ENCODE data around the gene IP6K3. TPM values are rescaled to one million over a fixed set of nuclear protein-coding genes. Genes with fewer than 3 reads are reported as not detected.

IP6K3 gene
- total RNA-seq, 5 donors from 2014 or later (not counting 1 experiment from before 2014, with no cell fraction given): not detected

GRCh38 chr6:33757113-33757512 lies 10.4 kb upstream of the IP6K3 start:
- Mint-ChIP-seq H3K9me3 (no peaks in the 10 kb centered on the region), H3K27me3 (peaks cover 0 to under 1% of the 10 kb centered on the region in 2 donors), H3K4me3 (no peak overlapping the region), H3K36me3 (no peaks in the 10 kb centered on the region), H3K27ac (no peak overlapping the region), H3K4me1 (peaks cover 0 to 6% (median 3%) of the 10 kb centered on the region in 3 donors)
- no peak overlapping the region for H3K27ac ChIP-seq (ENCODE audit: low read length)
- ATAC-seq (replicated peaks in 1 of 4): no peak
- no peaks in the 10 kb centered on the region for H3K36me3 ChIP-seq (ENCODE audit: control insufficient read depth in 2 of 2, extremely low read depth in 1 of 2, insufficient read depth in 1 of 2, low read length in 1 of 2)
- DNase-seq: no peak
- H3K9me3 ChIP-seq: no peaks in the 10 kb centered on the region
- peaks cover 0 to 4% of the 10 kb centered on the region in 2 experiments for H3K4me1 ChIP-seq (ENCODE audit: control insufficient read depth in 1 of 2, extremely low read depth in 1 of 2, insufficient read depth in 2 of 2, low read length in 2 of 2)
- no peak overlapping the region for H3K4me3 ChIP-seq (ENCODE audit: control insufficient read depth in 1 of 2, extremely low read depth in 1 of 2, low read length in 1 of 2)
- ChIA-PET POLR2A (no interaction called here), CTCF (no interaction called here)
- WGBS (ENCODE audit: insufficient coverage): no CpG with 5 or more reads among the region's 3 CpGs
- H3K27me3 ChIP-seq (replicated peaks in 1 of 2; ENCODE audit: control insufficient read depth in 2 of 2, extremely low read depth in 1 of 2, insufficient read depth in 2 of 2, low read length in 1 of 2): peaks cover 0 to 20% of the 10 kb centered on the region in 2 experiments

- Histone ChIP-seq H3K4me1 (ENCODE audit: control insufficient read depth in 1 of 2, extremely low read depth in 1 of 2, insufficient read depth in 2 of 2, low read length in 2 of 2) (peaks cover 0 to 4% of the 10 kb centered on the region in 2 experiments), H3K9me3 (no peaks in the 10 kb centered on the region), H3K27ac (ENCODE audit: low read length) (no peak overlapping the region), H3K4me3 (ENCODE audit: control insufficient read depth in 1 of 2, extremely low read depth in 1 of 2, low read length in 1 of 2) (no peak overlapping the region), H3K36me3 (ENCODE audit: control insufficient read depth in 2 of 2, extremely low read depth in 1 of 2, insufficient read depth in 1 of 2, low read length in 1 of 2) (no peaks in the 10 kb centered on the region), H3K27me3 (replicated peaks in 1 of 2; ENCODE audit: control insufficient read depth in 2 of 2, extremely low read depth in 1 of 2, insufficient read depth in 2 of 2, low read length in 1 of 2) (peaks cover 0 to 17% of the 10 kb centered on the region in 2 experiments)
- DNase-seq (no peak), ATAC-seq (replicated peaks in 1 of 4) (no peak)
- Mint-ChIP-seq H3K27ac (no peak overlapping the region), H3K4me3 (no peak overlapping the region), H3K36me3 (no peaks in the 10 kb centered on the region), H3K27me3 (no peaks in the 10 kb centered on the region), H3K4me1 (peaks cover 0 to 6% (median 3%) of the 10 kb centered on the region in 3 donors), H3K9me3 (no peaks in the 10 kb centered on the region)
- ChIA-PET POLR2A (no interaction called here), CTCF (no interaction called here)
- 68% methylated on average over 11 of the region's 12 CpGs for WGBS (ENCODE audit: insufficient coverage)
Observed at GRCh38 chr6:33756211-33756954, 9.7 kb upstream of the IP6K3 start.

- Mint-ChIP-seq H3K4me3 (no peak overlapping the region), H3K4me1 (peaks cover 0 to 4% (median 0%) of the 10 kb centered on the region in 3 donors), H3K9me3 (no peaks in the 10 kb centered on the region), H3K27me3 (no peaks in the 10 kb centered on the region), H3K36me3 (no peaks in the 10 kb centered on the region), H3K27ac (no peak overlapping the region)
- WGBS (ENCODE audit: insufficient coverage): 83% methylated on average over 7 of the region's 13 CpGs
- peaks cover 0 to 19% of the 10 kb centered on the region in 2 experiments for H3K27me3 ChIP-seq (replicated peaks in 1 of 2; ENCODE audit: control insufficient read depth in 2 of 2, extremely low read depth in 1 of 2, insufficient read depth in 2 of 2, low read length in 1 of 2)
- H3K27ac ChIP-seq (ENCODE audit: low read length): no peak overlapping the region
- no peak for DNase-seq
- H3K4me1 ChIP-seq (ENCODE audit: control insufficient read depth in 1 of 2, extremely low read depth in 1 of 2, insufficient read depth in 2 of 2, low read length in 2 of 2): no peaks in the 10 kb centered on the region
- CTCF ChIA-PET: no interaction called here
- POLR2A ChIA-PET: no interaction called here
- no peak overlapping the region for H3K4me3 ChIP-seq (ENCODE audit: control insufficient read depth in 1 of 2, extremely low read depth in 1 of 2, low read length in 1 of 2)
- no peaks in the 10 kb centered on the region for H3K36me3 ChIP-seq (ENCODE audit: control insufficient read depth in 2 of 2, extremely low read depth in 1 of 2, insufficient read depth in 1 of 2, low read length in 1 of 2)
- no peak for ATAC-seq (replicated peaks in 1 of 4)
- no peaks in the 10 kb centered on the region for H3K9me3 ChIP-seq
Observed at GRCh38 chr6:33755070-33755869, 8.6 kb upstream of the IP6K3 start.

- Histone ChIP-seq H3K4me1 (ENCODE audit: control insufficient read depth in 1 of 2, extremely low read depth in 1 of 2, insufficient read depth in 2 of 2, low read length in 2 of 2) (no peaks in the 10 kb centered on the region), H3K27ac (ENCODE audit: low read length) (no peak overlapping the region), H3K27me3 (replicated peaks in 1 of 2; ENCODE audit: control insufficient read depth in 2 of 2, extremely low read depth in 1 of 2, insufficient read depth in 2 of 2, low read length in 1 of 2) (peaks cover 0 to 17% of the 10 kb centered on the region in 2 experiments), H3K9me3 (no peaks in the 10 kb centered on the region), H3K4me3 (ENCODE audit: control insufficient read depth in 1 of 2, extremely low read depth in 1 of 2, low read length in 1 of 2) (no peak overlapping the region), H3K36me3 (ENCODE audit: control insufficient read depth in 2 of 2, extremely low read depth in 1 of 2, insufficient read depth in 1 of 2, low read length in 1 of 2) (no peaks in the 10 kb centered on the region)
- no peaks in the 10 kb centered on the region for H3K36me3 Mint-ChIP-seq
- ATAC-seq (replicated peaks in 1 of 4): no peak
- no peak for DNase-seq
- POLR2A ChIA-PET: no interaction called here
- no peak overlapping the region for H3K4me3 Mint-ChIP-seq
- H3K27me3 Mint-ChIP-seq: no peaks in the 10 kb centered on the region
- WGBS (ENCODE audit: insufficient coverage): 85% methylated on average over 11 of the region's 11 CpGs
- CTCF ChIA-PET: interaction anchor here in 1 of 2 donors (0.5 to 0.6 kb wide), 2 partner anchors 11 to 20 kb away, joined by 4 to 9 read pairs; no protein-coding TSS in a partner anchor
- H3K27ac Mint-ChIP-seq: no peak overlapping the region
- no peaks in the 10 kb centered on the region for H3K9me3 Mint-ChIP-seq
- peaks cover 0 to 9% (median 0%) of the 10 kb centered on the region in 3 donors for H3K4me1 Mint-ChIP-seq
Observed at GRCh38 chr6:33754222-33754621, 7.5 kb upstream of the IP6K3 start.

GRCh38 chr6:33752646-33753015 lies 5.9 kb upstream of the IP6K3 start:
- Mint-ChIP-seq H3K36me3 (no peaks in the 10 kb centered on the region), H3K4me1 (peaks cover 0 to 9% (median 0%) of the 10 kb centered on the region in 3 donors)
- no peak for ATAC-seq (replicated peaks in 1 of 4)

GRCh38 chr6:33751771-33752645 lies 5.3 kb upstream of the IP6K3 start:
- WGBS (ENCODE audit: insufficient coverage): 84% methylated on average over 7 of the region's 15 CpGs
- ChIA-PET CTCF (no interaction called here), POLR2A (no interaction called here)
- ATAC-seq (replicated peaks in 1 of 4): no peak
- Mint-ChIP-seq H3K9me3 (no peaks in the 10 kb centered on the region), H3K4me1 (peaks cover 0 to 9% (median 0%) of the 10 kb centered on the region in 3 donors), H3K27me3 (peaks cover 6 to 8% of the 10 kb centered on the region in 2 donors), H3K4me3 (no peak overlapping the region), H3K27ac (no peak overlapping the region), H3K36me3 (no peaks in the 10 kb centered on the region)
- Histone ChIP-seq H3K9me3 (no peaks in the 10 kb centered on the region), H3K4me3 (ENCODE audit: control insufficient read depth in 1 of 2, extremely low read depth in 1 of 2, low read length in 1 of 2) (no peak overlapping the region), H3K27ac (ENCODE audit: low read length) (no peak overlapping the region), H3K27me3 (replicated peaks in 1 of 2; ENCODE audit: control insufficient read depth in 2 of 2, extremely low read depth in 1 of 2, insufficient read depth in 2 of 2, low read length in 1 of 2) (peaks cover 0 to 15% of the 10 kb centered on the region in 2 experiments), H3K4me1 (ENCODE audit: control insufficient read depth in 1 of 2, extremely low read depth in 1 of 2, insufficient read depth in 2 of 2, low read length in 2 of 2) (no peaks in the 10 kb centered on the region), H3K36me3 (ENCODE audit: control insufficient read depth in 2 of 2, extremely low read depth in 1 of 2, insufficient read depth in 1 of 2, low read length in 1 of 2) (no peaks in the 10 kb centered on the region)
- DNase-seq: no peak

More at GRCh38 chr6:33752646-33753015, 5.9 kb upstream of the IP6K3 start:
- Mint-ChIP-seq H3K9me3 (no peaks in the 10 kb centered on the region), H3K27me3 (peaks cover 2% of the 10 kb centered on the region in 2 donors), H3K4me3 (no peak overlapping the region), H3K27ac (no peak overlapping the region)
- ChIA-PET CTCF (no interaction called here), POLR2A (no interaction called here)
- H3K4me1 ChIP-seq (ENCODE audit: control insufficient read depth in 1 of 2, extremely low read depth in 1 of 2, insufficient read depth in 2 of 2, low read length in 2 of 2): no peaks in the 10 kb centered on the region
- no peak for DNase-seq
- H3K9me3 ChIP-seq: no peaks in the 10 kb centered on the region
- no peak overlapping the region for H3K4me3 ChIP-seq (ENCODE audit: control insufficient read depth in 1 of 2, extremely low read depth in 1 of 2, low read length in 1 of 2)
- peaks cover 0 to 14% of the 10 kb centered on the region in 2 experiments for H3K27me3 ChIP-seq (replicated peaks in 1 of 2; ENCODE audit: control insufficient read depth in 2 of 2, extremely low read depth in 1 of 2, insufficient read depth in 2 of 2, low read length in 1 of 2)
- no peak overlapping the region for H3K27ac ChIP-seq (ENCODE audit: low read length)
- no CpG with 5 or more reads among the region's 1 CpG for WGBS (ENCODE audit: insufficient coverage)
- H3K36me3 ChIP-seq (ENCODE audit: control insufficient read depth in 2 of 2, extremely low read depth in 1 of 2, insufficient read depth in 1 of 2, low read length in 1 of 2): no peaks in the 10 kb centered on the region
